Measurements from ENCODE around the gene TMEM63B. TPM values are rescaled to one million over a fixed set of nuclear protein-coding genes. Genes with fewer than 3 reads are reported as not detected.

TMEM63B gene
- total and polyA plus RNA-seq, 9 of the 15 experiments (the other 6 are each of a cell fraction or from before 2014, with no cell fraction given): 0.14 to 39.4 (median 14.4) TPM

- TF ChIP-seq ZNF318 (IDR thresholded peaks at IDR 0.05; ENCODE audit: borderline replicate concordance in 1 of 2, low read depth in 1 of 2) (no peak), ETV1 (tag; conservative IDR thresholded peaks at IDR 0.05; ENCODE audit: low read depth) (0 out of 2 replicates have a peak, but pooled peaks have one; percentile 31), ZBTB9 (CRISPR knock-in tag; IDR thresholded peaks at IDR 0.05) (no peak), ZBTB8A (IDR thresholded peaks at IDR 0.05; ENCODE audit: partially characterized antibody) (no peak), TCFL5 (CRISPR knock-in tag; conservative IDR thresholded peaks at IDR 0.05) (no peak), RBBP5 (IDR thresholded peaks at IDR 0.05; ENCODE audit: borderline replicate concordance, insufficient read depth, low read length, poor library complexity, severe bottlenecking) (peak; percentile 30), TAF9B (IDR thresholded peaks at IDR 0.05; ENCODE audit: partially characterized antibody) (no peak), CREB3 (tag; conservative IDR thresholded peaks at IDR 0.05; ENCODE audit: low read depth) (no peak), ATF1 (CRISPR knock-in tag; IDR thresholded peaks at IDR 0.05) (no peak), ATF1 (tag; IDR thresholded peaks at IDR 0.05) (peak; percentile 44), CBX5 (IDR thresholded peaks at IDR 0.05; ENCODE audit: borderline replicate concordance, low read depth) (0 out of 2 replicates have a peak, but pooled peaks have one; percentile 10), HMG20B (CRISPR knock-in tag; IDR thresholded peaks at IDR 0.05) (no peak), MITF (IDR thresholded peaks at IDR 0.05) (no peak), POLR2AphosphoS2 (IDR thresholded peaks at IDR 0.05; ENCODE audit: low read length) (no peak), ILK (tag; IDR thresholded peaks at IDR 0.05; ENCODE audit: borderline replicate concordance, low read depth) (no peak), HNRNPUL1 (IDR thresholded peaks at IDR 0.05; ENCODE audit: low read length) (no peak), SRSF7 (optimal IDR thresholded peaks at IDR 0.05; ENCODE audit: low read depth, low read length) (no peak)
These were observed 2.5 kb downstream of the TMEM63B start (continued) for GRCh38 chr6:44129841-44130322.
